Trophoblast cell (in vitro differentiated cells and primary cell): ENCODE results near the gene MACROD2.

Experiments
- DNase-seq, 2 donors: peaks; one replicate each; pipeline ENCODE4 v3.0.0-alpha.2; 2016
- H2AFZ ChIP-seq: 2 replicates; pipeline ENCODE4 v1.6.1; 2013; ENCODE audit warnings: low read length, moderate library complexity, mild to moderate bottlenecking; ENCODE audit not compliant: insufficient read depth, poor library complexity
- H2AK5ac ChIP-seq: 2 replicates; pipeline ENCODE4 v1.6.1; 2013; ENCODE audit warnings: mild to moderate bottlenecking, low read length
- H2BK120ac ChIP-seq: 2 replicates; pipeline ENCODE4 v1.6.1; 2013; ENCODE audit warnings: low read length, mild to moderate bottlenecking, moderate library complexity; ENCODE audit not compliant: insufficient read depth, poor library complexity
- H2BK12ac ChIP-seq: 2 replicates; pipeline ENCODE4 v1.6.1; 2013; ENCODE audit warnings: mild to moderate bottlenecking, low read length, moderate library complexity
- H2BK5ac ChIP-seq: 2 replicates; pipeline ENCODE4 v1.6.1; 2013; ENCODE audit warnings: low read length, low read depth, moderate library complexity, mild to moderate bottlenecking; ENCODE audit not compliant: poor library complexity
- H3K14ac ChIP-seq: 2 replicates; pipeline ENCODE4 v1.6.1; 2013; ENCODE audit warnings: mild to moderate bottlenecking, low read length
- H3K18ac ChIP-seq: 2 replicates; pipeline ENCODE4 v1.6.1; 2013; ENCODE audit warnings: mild to moderate bottlenecking, low read length
- H3K23ac ChIP-seq: 2 replicates; pipeline ENCODE4 v1.6.1; 2013; ENCODE audit warnings: low read length
- H3K27ac ChIP-seq: 2 replicates; pipeline ENCODE4 v1.5.1; 2013; ENCODE audit warnings: low read depth, mild to moderate bottlenecking, inconsistent platforms, low read length, moderate library complexity
- H3K27me3 ChIP-seq: 2 replicates; pipeline ENCODE4 v1.6.1; 2013; ENCODE audit warnings: inconsistent platforms, mild to moderate bottlenecking, low read length, moderate library complexity; ENCODE audit not compliant: insufficient read depth
- H3K36me3 ChIP-seq, 2 experiments: 1 replicate in 1 of 2; 2 replicates in 1 of 2; pipeline ENCODE4 v1.6.1; 2013; ENCODE audit warnings: low read length in 2 of 2, mild to moderate bottlenecking in 2 of 2, moderate library complexity in 1 of 2; ENCODE audit not compliant: insufficient read depth in 2 of 2, control insufficient read depth in 1 of 2
- H3K4ac ChIP-seq: 2 replicates; pipeline ENCODE4 v1.6.1; 2013; ENCODE audit warnings: low read depth, mild to moderate bottlenecking, low read length, moderate library complexity
- H3K4me1 ChIP-seq, 2 experiments: 1 replicate in 1 of 2; 2 replicates in 1 of 2; pipeline ENCODE4 v1.6.1; 2013; ENCODE audit warnings: low read length in 2 of 2, mild to moderate bottlenecking in 2 of 2, moderate library complexity in 1 of 2; ENCODE audit not compliant: insufficient read depth in 2 of 2, control insufficient read depth in 1 of 2
- H3K4me2 ChIP-seq: 2 replicates; pipeline ENCODE4 v1.6.1; 2013; ENCODE audit warnings: inconsistent platforms, mild to moderate bottlenecking, low read length, moderate library complexity
- H3K4me3 ChIP-seq: 2 replicates; pipeline ENCODE4 v1.5.1; 2013; ENCODE audit warnings: mild to moderate bottlenecking, low read depth, low read length, inconsistent platforms
- H3K79me1 ChIP-seq: one replicate; pipeline ENCODE4 v1.6.1; 2013; ENCODE audit warnings: low read length
- H3K79me2 ChIP-seq: 2 replicates; pipeline ENCODE4 v1.6.1; 2013; ENCODE audit warnings: low read length, mild to moderate bottlenecking; ENCODE audit not compliant: control insufficient read depth, insufficient read depth, poor library complexity
- H3K9ac ChIP-seq: 2 replicates; pipeline ENCODE4 v1.6.1; 2013; ENCODE audit warnings: mild to moderate bottlenecking, low read length
- H3K9me3 ChIP-seq: 2 replicates; pipeline ENCODE4 v1.6.1; 2013; ENCODE audit warnings: low read depth, mild to moderate bottlenecking, control low read depth, inconsistent platforms, low read length; ENCODE audit not compliant: insufficient read depth
- H4K12ac ChIP-seq: 2 replicates; pipeline ENCODE4 v1.6.1; 2013; ENCODE audit warnings: low read depth, mild to moderate bottlenecking, low read length, moderate library complexity
- H4K8ac ChIP-seq: 2 replicates; pipeline ENCODE4 v1.6.1; 2013; ENCODE audit warnings: low read depth, mild to moderate bottlenecking, low read length, moderate library complexity
- H4K91ac ChIP-seq: one replicate; pipeline ENCODE4 v1.6.1; 2013; ENCODE audit warnings: low read depth, mild to moderate bottlenecking, low read length, moderate library complexity
- WGBS: extraction: QIAGEN DNeasy Blood & Tissue Kit; methylation state at CpG from one replicate; pipeline ENCODE4 v1.1.7; 2013; ENCODE audit warnings: missing lambda C conversion rate; ENCODE audit not compliant: insufficient read length, insufficient coverage; ENCODE audit errors: extremely low coverage; 5-methylcytosine and 5-hydroxymethylcytosine counted together

MACROD2 gene

DNA sequence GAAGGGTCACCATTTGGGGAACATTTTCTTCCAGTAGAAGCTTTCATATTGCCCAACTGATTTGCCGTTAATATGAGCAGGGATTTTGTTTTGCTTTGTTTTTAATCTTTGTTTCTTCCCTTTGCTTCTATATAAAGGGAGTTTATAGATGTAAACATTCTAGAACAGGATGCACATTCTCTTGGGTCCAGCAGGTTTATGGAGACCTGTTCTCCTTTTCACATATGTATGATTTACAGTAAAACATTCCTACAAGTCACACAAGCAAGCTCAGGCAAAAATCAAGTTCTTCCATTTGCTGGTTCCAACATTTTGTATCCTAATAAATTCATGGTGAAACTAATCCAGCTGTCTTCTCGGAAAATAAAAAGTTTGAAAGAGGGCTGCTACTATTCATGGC lies 1424.5 kb downstream of the MACROD2 start:
- H2BK12ac ChIP-seq: no peak overlapping the region
- no peak overlapping the region for H2BK5ac ChIP-seq
- H3K79me1 ChIP-seq: no peaks in the 10 kb centered on the region
- no peak overlapping the region for H4K12ac ChIP-seq
- no peak overlapping the region for H3K18ac ChIP-seq
- H3K36me3 ChIP-seq: no peaks in the 10 kb centered on the region
- no peak overlapping the region for H2BK120ac ChIP-seq
- H3K27me3 ChIP-seq: no peaks in the 10 kb centered on the region
- H3K23ac ChIP-seq: no peak overlapping the region
- no peak overlapping the region for H4K91ac ChIP-seq
- no peak overlapping the region for H4K8ac ChIP-seq
- H3K4me2 ChIP-seq: no peak overlapping the region
- WGBS: no CpG with 5 or more reads among the region's 2 CpGs
- no peaks in the 10 kb centered on the region for H3K4me1 ChIP-seq
- no peak overlapping the region for H2AK5ac ChIP-seq
- H3K14ac ChIP-seq: no peak overlapping the region
- H3K9me3 ChIP-seq: no peaks in the 10 kb centered on the region
- no peak overlapping the region for H3K4ac ChIP-seq
- H3K27ac ChIP-seq: no peak overlapping the region
- DNase-seq: no peak
- no peak overlapping the region for H3K9ac ChIP-seq
- H3K79me2 ChIP-seq: no peaks in the 10 kb centered on the region
- H2AFZ ChIP-seq: no peak overlapping the region
- H3K4me3 ChIP-seq: no peak overlapping the region

DNA sequence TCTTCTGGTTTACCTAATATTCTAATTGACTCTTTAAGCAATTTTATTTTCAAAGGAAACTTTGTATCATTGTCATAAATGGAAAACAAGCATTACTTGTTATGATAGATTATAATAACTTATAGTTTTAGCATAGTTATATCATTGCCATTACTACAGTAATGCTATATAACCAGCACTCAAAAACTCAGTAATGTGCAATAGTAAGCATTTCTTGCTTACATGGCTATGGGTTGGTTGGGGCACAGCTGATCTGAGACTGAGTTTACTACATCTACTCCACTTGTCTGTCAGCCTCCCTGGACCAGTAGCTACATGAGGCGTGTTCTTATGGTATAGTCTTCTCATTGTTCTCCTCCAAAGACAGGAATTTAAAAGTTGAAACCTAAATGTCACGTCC lies 1427.7 kb downstream of the MACROD2 start:
- no peak overlapping the region for H3K9ac ChIP-seq
- H4K12ac ChIP-seq: no peak overlapping the region
- H2AK5ac ChIP-seq: no peak overlapping the region
- no CpG with 5 or more reads among the region's 2 CpGs for WGBS
- H4K8ac ChIP-seq: no peak overlapping the region
- H3K4ac ChIP-seq: no peak overlapping the region
- H3K18ac ChIP-seq: no peak overlapping the region
- no peak overlapping the region for H2BK5ac ChIP-seq
- no peaks in the 10 kb centered on the region for H3K4me1 ChIP-seq
- H3K9me3 ChIP-seq: no peaks in the 10 kb centered on the region
- H3K23ac ChIP-seq: no peak overlapping the region
- no peak overlapping the region for H3K14ac ChIP-seq
- H3K4me2 ChIP-seq: no peak overlapping the region
- H3K79me1 ChIP-seq: no peaks in the 10 kb centered on the region
- no peaks in the 10 kb centered on the region for H3K36me3 ChIP-seq
- no peaks in the 10 kb centered on the region for H3K27me3 ChIP-seq
- H3K79me2 ChIP-seq: no peaks in the 10 kb centered on the region
- no peak overlapping the region for H3K27ac ChIP-seq
- H4K91ac ChIP-seq: no peak overlapping the region
- no peak for DNase-seq
- no peak overlapping the region for H2AFZ ChIP-seq
- H2BK120ac ChIP-seq: no peak overlapping the region
- H3K4me3 ChIP-seq: no peak overlapping the region
- no peak overlapping the region for H2BK12ac ChIP-seq

GRCh38 chr20:15439551-15439950 lies 1444.2 kb downstream of the MACROD2 start:
- H3K4me3 ChIP-seq: no peak overlapping the region
- H2AFZ ChIP-seq: no peak overlapping the region
- H2AK5ac ChIP-seq: no peak overlapping the region
- no peak overlapping the region for H3K4me2 ChIP-seq
- no peak overlapping the region for H4K8ac ChIP-seq
- H3K36me3 ChIP-seq: no peaks in the 10 kb centered on the region
- H3K9me3 ChIP-seq: no peaks in the 10 kb centered on the region
- H3K18ac ChIP-seq: no peak overlapping the region
- H3K79me2 ChIP-seq: no peaks in the 10 kb centered on the region
- H3K27ac ChIP-seq: no peak overlapping the region
- WGBS: no CpG with 5 or more reads among the region's 3 CpGs
- no peak overlapping the region for H4K91ac ChIP-seq
- H3K9ac ChIP-seq: no peak overlapping the region
- no peak overlapping the region for H2BK120ac ChIP-seq
- no peak overlapping the region for H3K23ac ChIP-seq
- H2BK12ac ChIP-seq: no peak overlapping the region
- no peak overlapping the region for H3K14ac ChIP-seq
- H3K27me3 ChIP-seq: no peaks in the 10 kb centered on the region
- no peak overlapping the region for H3K4ac ChIP-seq
- H2BK5ac ChIP-seq: no peak overlapping the region
- no peak overlapping the region for H4K12ac ChIP-seq
- no peaks in the 10 kb centered on the region for H3K4me1 ChIP-seq
- no peak for DNase-seq
- no peaks in the 10 kb centered on the region for H3K79me1 ChIP-seq

DNA sequence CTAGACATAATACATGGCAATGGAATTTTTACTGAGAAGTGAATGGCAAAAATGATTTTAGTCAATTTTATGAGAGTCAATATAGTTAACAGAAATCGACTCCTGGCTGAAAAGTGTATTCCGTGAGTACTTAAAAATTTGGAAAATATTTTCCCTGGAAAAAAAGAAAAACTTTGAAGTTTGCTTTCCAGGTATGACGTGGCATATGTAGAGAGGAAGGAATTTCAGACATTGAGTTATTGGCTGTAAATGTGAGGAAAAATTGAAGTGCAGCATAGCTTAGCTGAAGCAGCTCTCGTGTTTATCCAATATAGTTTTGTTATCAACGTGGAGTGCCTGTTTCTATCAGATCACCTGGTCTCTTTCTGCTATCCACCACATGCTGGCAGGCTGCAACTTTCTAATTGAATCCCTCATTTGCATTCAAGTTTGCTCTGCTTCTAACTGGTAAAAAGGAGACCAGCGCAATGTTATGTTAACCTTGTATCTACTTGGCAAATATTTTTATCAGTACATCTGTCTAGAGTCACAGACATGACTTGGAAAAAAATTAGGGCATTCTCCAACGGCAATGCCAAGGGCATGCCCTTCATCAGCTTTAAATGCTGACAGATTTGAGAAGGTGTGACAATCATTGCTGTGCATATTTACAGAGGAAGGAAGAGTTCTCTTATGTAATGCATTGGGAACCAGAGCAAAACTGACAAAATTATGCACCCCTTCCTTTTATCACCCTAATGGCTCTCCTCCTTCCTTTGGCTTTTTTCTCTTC lies 1444.9 kb downstream of the MACROD2 start:
- Histone ChIP-seq H4K12ac (no peak overlapping the region), H3K36me3 (no peaks in the 10 kb centered on the region), H3K4me3 (no peak overlapping the region), H3K23ac (no peak overlapping the region), H3K79me2 (no peaks in the 10 kb centered on the region), H3K4ac (no peak overlapping the region), H3K79me1 (no peaks in the 10 kb centered on the region), H3K4me2 (no peak overlapping the region), H2BK120ac (no peak overlapping the region), H2AFZ (no peak overlapping the region), H3K27ac (no peak overlapping the region), H3K14ac (no peak overlapping the region), H3K18ac (no peak overlapping the region), H3K9ac (no peak overlapping the region), H3K4me1 (no peaks in the 10 kb centered on the region), H3K9me3 (no peaks in the 10 kb centered on the region), H4K91ac (no peak overlapping the region), H2BK12ac (no peak overlapping the region), H2AK5ac (no peak overlapping the region), H4K8ac (no peak overlapping the region), H2BK5ac (no peak overlapping the region), H3K27me3 (no peaks in the 10 kb centered on the region)
- WGBS: no CpG with 5 or more reads among the region's 7 CpGs
- no peak for DNase-seq
